GM18870 (cell line): ENCODE measurements around the gene MXRA5.
"Not testable (repeated sequence)": the region's sequence is repeated elsewhere in the genome, so short reads cannot be mapped to it uniquely, and the experiment has no call there.

ENCODE experiments used
- ATAC-seq: cut with Tn5 transposase; IDR thresholded peaks from one replicate; pipeline ENCODE4 v1.9.1; 2021; ENCODE audit warnings: moderate library complexity; ENCODE audit not compliant: unreplicated experiment

Gene MXRA5

DNA sequence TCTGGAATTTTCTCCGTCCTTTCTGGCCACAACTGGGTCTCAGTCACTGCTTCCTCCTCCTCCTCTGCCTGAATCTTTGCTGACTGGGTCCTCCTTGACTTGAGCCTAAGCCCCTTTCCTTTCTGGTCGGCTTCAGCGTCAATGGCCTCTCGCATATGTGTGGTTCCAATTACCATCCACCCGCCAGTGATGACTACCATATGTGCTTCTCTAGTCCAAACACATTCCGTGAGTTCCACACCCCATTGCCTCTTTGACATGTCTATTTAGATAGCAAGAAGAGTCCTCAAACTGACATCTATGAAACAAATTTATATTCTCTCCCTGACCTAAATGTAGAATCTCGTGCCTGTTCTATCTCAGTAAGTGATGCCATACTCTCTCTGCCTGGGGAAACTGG, 19.8 kb downstream of the MXRA5 start:
- no peak for ATAC-seq

DNA sequence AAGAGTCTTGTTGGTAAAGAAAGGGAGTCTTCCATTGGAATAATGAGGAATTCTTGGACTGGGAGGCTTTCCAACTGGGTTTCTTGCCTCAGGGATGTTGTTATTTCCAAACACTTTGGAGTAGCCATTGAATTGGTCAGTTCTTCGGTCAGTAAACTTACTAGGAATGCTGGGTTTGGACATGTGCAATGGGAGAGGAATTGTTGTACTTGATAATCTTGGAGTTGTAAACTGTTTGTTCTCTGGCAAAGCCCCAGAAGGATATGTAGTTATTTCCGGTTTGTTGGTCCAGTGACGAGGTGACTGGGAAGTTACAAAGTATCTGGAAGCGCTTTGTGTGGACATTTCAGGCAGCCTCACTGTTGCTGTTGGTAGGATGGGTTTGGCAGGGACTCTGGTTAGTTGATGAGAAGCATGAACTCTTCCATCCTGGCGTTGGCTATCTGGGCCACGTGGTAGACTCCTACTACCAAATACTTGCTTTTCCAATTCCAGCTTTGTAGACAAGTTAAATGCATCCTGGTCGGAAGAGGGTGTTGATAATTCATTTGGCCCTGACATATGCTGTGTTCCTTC, 25.9 kb downstream of the MXRA5 start:
- ATAC-seq, result no peak

DNA sequence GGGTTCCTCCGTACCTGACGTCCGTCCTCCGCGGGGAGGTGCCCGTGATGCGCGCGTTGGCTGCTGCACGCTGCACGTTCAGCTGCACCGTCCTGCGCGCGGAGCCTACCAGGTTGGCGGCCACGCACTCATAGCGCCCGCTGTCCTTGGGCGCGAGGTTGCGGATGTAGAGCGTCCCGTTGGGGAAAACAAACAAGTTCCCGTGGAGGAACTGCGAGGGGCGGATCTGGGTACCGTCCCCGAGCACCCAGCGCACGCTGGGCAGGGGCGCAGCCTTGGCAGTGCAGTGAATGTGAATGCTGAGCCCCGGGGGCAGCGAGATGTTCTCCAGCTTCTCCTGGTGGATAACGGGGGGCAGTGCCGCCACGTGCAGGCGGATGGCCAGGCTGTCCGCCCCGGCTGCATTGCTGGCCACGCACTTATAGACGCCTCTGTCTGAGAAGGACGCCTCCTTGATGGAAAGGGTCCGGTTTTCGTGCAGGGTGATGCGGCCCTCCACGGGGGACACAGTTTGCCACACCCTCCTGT, 29.2 kb downstream of the MXRA5 start:
- ATAC-seq, result no peak

DNA sequence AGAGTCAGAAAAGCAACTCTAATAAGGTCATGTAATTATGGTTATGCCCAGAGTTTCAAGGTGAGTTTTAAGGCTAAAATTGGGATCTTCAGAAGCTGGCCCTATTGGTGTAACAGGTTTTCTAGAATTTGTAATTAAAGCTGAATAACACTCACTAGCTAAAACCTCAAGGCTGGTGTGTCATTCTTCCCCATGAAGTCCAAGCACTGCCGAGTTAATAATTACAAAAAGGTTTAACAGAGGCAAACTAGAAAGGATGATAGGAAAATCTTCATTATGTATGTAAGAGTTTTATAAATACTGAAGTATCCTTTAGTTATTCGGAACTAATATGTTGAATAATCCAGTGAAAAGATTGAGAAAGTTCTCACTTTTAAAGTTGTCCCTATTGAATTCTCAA, 34.3 kb downstream of the MXRA5 start:
- no peak for ATAC-seq

DNA sequence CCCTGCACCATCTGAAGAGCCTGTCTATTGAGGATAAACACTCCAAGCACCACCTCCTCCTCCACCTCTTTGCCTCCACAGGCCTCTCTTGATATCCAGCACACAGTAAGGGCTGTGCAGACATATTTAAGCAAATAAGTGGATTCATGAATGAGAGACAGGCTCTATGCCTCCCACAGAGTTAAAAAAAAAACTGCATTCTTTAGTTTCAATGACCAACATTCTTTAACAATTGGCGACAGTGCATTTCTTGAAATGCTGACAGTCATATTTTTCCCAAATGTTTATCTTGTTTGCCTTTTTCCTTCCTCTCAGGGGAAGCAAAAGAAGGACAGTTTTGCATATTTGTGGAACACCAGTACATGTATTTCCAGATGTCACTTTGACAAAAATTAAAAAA, 38.6 kb downstream of the MXRA5 start:
- no peak for ATAC-seq

DNA sequence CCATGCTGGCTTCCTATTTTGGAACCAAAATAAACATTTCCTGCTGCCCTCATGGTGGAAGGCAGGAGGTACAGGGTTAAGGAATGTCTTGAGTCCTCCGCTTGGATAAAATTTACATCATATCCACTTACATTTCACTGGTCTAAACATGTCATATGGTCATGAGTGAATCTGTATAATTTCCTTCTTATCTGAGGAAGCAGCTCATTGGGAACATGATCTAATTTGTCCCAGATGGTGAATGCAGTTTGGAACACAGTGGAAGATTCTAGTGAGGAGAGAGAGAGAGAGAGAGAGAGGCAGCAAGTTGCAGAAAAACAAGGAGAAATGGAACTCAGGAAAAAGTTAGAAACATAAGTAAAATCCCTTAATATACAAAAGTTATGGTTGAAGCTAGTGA, 46.8 kb downstream of the MXRA5 start:
- ATAC-seq, result no peak

DNA sequence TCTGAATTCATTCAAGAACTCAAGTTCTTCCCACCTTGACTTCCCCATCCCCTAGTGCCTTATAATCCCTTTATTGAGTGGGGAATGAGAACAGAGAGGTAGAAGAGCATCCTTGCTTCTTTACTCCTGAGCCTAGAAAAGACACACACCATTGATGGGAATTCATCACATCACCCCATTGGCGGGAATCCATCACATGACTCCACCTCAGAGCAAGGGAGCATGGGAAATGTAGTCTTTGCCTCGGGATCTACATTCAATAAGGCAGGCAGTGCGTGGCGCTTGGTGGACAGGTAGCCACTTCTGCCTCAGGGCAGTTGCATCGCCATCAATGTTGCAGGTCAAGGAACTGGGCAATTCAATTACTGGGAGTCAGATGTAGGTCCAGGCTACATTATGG, 50.7 kb downstream of the MXRA5 start:
- no peak for ATAC-seq

DNA sequence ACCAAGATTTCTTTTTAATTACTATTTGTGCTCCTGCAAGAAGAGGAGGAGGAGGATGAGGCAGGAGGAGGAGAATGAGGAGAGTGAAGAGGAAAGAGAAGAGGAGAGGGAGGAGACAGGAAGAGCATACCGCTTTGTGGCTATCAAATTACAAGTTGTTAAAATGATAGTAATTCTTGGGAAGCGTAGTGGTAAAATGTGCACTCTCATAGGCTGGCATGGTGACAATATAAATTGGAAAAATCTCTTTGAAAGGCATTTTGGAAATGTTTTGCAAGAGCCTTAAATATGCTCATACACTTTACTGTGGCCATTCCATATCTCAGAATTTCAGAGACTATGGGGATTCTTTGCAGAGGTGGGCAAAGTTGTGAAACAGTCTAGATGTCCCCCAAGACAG, 53.2 kb downstream of the MXRA5 start:
- ATAC-seq, result no peak

DNA sequence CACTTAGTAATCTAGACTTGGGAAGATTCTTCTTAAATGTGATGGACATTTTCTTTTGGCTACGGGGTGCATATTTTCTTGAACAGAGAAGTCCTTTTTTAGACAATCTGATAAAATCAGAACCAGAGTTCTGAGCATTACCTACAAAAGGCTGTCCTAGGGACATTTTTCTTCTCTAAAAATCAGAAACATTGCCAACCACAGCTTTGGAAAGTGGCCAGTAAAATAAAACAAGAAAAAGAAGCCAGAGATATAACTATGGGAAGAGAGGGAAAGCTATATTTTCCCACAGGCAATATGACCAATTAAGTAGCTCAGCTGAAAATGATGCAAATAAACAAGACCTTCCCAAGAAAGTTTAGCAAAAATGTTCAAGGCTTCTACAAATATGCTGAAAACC, 55.9 kb downstream of the MXRA5 start:
- no peak for ATAC-seq

DNA sequence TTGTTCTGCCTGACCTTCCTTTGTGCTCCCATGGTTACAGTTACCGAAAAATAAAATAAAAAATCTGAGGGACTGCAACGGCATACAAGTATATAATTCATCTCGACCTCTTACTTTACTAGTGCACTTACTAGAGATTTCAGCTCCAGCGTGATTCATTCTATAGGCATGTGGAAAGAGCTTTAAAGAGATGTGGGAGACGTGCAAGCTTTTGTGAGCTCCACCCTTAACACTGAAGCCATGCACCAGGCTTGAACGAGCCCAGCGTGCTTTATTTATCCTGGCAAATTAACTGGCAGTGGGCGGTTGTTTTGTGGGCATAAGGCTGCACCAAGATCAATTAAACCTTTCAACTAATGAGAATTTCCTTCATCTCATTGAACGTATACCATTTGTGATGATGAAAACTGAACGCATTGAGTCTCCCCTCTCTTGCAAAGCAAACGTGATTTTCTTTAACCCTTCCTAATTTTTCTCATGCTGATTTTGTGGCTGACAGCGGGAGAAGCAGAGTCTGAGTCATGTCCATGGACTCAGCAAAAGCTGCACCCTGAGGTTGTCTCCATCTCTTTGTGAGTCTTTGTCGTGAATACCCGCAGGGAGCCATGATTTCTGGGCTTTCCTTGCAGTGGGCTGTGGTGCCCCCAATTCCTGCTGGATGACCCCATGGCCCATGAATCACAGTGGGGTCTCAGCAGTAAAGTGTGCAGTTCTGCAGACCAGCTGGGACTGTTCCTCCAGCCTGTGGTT, 60.1 kb downstream of the MXRA5 start:
- ATAC-seq, result no peak

DNA sequence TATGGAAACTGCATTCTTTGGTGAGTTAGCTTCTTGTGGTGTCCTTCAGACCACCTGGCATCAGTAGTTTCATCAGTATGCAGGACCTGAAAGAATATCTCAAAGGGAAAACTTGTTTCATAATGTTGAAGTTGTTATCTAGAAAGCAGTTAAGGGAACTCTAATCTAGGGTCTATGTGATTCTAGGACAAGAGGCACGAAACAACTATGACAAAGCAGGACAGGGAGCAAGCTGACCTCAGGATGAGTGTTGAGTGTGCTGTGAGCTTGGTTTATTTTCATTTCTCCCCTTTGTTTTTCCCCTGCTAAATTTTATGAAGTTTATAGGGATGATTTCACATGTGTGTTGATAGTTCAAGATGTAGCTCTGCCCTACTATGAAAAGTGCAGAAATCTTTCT, 65.7 kb downstream of the MXRA5 start:
- no peak for ATAC-seq

DNA sequence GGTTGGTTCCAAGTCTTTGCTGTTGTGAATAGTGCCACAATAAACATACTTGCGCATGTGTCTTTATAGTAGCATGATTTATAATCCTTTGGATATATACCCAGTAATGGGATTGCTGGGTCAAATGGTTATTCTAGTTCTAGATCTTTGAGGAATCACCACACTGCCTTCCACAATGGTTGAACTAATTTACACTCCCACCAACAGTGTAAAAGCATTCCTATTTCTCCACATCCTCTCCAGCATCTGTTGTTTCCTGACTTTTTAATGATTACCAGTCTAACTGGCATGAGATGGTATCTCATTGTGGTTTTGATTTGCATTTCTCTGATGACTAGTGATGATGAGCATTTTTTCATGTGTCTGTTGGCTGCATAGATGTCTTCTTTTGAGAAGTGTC, 72.8 kb downstream of the MXRA5 start:
- not testable (repeated sequence) for ATAC-seq

DNA sequence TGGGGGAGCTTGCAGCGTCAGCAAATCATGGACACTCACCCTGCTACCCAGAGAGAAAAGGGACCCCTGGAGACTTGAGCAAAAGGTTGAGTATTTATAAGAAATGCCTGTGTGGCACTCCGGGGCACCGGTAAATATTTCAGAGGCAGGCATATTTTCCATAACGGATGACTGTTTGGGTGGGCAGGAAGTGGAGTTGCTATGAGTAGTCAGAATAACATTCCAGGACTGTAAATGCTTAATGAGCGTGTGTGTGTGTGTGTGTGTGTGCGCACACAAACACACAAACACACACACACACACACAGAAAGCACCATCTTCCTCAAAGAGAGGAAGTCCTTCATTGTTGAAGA, 74.6 kb downstream of the MXRA5 start:
- ATAC-seq, result no peak

DNA sequence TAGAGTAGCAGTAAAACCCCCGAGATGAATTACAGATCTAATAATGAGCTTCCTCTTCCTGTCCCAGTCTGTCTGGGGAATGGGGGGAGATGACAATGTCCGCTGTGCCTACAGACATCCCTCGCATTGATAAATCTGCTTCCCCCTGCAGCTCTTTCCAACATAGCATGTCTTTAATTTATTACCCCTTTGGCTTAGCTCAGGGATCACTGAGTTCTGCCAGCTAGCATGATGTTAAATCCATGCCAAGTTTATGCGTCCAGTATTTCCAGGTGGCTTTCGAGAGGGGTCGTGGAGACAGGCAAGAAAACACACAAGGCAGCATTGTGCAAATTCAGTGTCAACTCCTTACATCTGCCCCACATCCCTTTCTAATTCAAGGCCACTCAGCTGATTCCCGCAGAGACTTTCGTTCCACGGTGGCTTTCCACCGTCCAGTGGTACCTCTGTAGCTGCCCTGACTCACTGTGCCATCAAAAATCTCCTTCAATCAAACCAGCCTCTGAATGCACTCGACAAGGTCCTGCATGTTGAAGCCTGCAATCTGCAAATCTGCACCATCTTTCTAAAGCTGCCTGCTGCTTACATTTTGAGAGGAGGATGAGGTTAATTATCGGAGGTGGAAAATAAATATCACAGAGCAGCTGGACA, 75.1 kb downstream of the MXRA5 start:
- ATAC-seq, result no peak

DNA sequence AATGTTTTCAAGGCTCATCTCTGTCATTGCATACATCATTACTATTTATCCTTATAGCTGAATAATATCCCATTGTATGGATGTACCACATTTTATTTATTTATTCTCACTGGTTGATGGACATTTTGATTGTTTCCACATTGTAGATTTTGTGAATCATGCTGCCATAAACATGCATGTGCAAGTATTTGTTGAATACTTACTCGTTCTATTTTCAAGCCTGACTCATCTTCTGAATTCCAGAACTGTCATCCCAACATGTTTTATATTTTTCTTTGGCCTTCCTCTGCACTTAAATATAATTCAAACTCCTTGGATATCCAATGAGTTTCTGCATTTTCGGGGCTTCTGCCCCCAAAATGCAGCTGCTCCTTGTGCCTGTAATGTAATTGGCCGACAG, 77.6 kb downstream of the MXRA5 start:
- ATAC-seq, result no peak

DNA sequence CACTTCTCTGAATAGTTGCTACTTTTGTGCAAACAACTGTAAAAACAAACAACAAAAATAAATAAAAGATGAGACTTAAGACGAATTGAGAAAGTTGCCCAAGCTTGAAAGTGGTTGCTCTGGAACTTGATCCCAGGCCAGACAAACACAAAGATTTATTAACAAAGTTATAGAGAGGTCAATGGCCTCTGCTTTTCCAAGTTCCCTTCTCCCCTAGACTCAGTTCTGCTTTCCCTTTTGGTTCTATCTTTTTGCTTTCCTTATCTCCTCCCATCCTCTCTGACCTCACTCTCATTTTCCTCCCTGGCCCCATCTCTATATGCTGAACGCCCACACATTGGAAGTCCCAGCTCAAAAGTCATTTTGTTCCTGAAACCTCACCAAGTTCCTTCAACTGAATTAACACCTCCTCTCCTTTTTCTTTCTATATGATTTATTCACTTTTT, 82.7 kb downstream of the MXRA5 start:
- ATAC-seq, result no peak

DNA sequence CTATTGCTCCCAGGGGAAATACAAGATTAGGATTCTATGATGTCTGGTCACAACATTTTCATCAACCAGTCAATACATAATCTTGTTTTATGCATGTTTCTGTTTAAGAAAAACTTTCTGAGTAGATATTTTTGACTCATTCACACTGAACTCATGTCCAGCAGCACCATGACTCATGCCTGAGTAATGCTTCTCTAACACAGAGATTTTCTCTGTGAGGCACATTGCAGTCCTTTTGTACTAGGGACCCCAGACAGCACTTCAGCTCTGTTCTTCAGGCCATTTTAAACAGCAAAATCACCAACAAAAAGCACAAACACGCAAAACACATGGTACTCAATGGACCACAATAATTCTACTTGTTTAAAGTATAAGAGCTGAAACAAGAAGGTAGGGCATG, 83.6 kb downstream of the MXRA5 start:
- no peak for ATAC-seq
